Activated T-cell treated with anti-CD3 and anti-CD28 coated beads, Interleukin-2, amount 50 U/mL, for 24 hours (primary cell): Measurements from ENCODE around the gene LYZL1.
"Not testable (repeated sequence)": the region's sequence is repeated elsewhere in the genome, so short reads cannot be mapped to it uniquely, and the experiment has no call there.

ENCODE experiments used
- DNase-seq: peaks from one replicate; pipeline ENCODE4 v3.0.0-alpha.2; 2020
- H3K27ac Mint-ChIP-seq: 2 replicates; pipeline ENCODE4 v1.8.0; 2020; ENCODE audit warnings: mild to moderate bottlenecking, mixed read lengths
- H3K27me3 Mint-ChIP-seq: 2 replicates; pipeline ENCODE4 v1.8.0; 2020; ENCODE audit warnings: mixed read lengths
- H3K36me3 Mint-ChIP-seq: 2 replicates; pipeline ENCODE4 v1.8.0; 2020; ENCODE audit warnings: low read depth, mixed read lengths
- H3K4me1 Mint-ChIP-seq: 2 replicates; pipeline ENCODE4 v1.8.0; 2020; ENCODE audit warnings: low read depth, mixed read lengths
- H3K4me3 Mint-ChIP-seq: 2 replicates; pipeline ENCODE4 v1.8.0; 2020; ENCODE audit warnings: mild to moderate bottlenecking, moderate library complexity, mixed read lengths
- H3K9me3 Mint-ChIP-seq: 2 replicates; pipeline ENCODE4 v1.8.0; 2020; ENCODE audit warnings: mixed read lengths

LYZL1 gene

GRCh38 chr10:29276251-29276850, 12.5 kb upstream of the LYZL1 start:
- Mint-ChIP-seq H3K27me3 (no peaks in the 10 kb centered on the region), H3K4me1 (no peaks in the 10 kb centered on the region), H3K27ac (no peak overlapping the region), H3K9me3 (no peaks in the 10 kb centered on the region), H3K36me3 (no peaks in the 10 kb centered on the region), H3K4me3 (no peak overlapping the region)
- DNase-seq, result no peak

GRCh38 chr10:29277296-29277695, 11.6 kb upstream of the LYZL1 start:
- Mint-ChIP-seq H3K27ac (no peak overlapping the region), H3K4me3 (no peak overlapping the region), H3K4me1 (no peaks in the 10 kb centered on the region), H3K9me3 (no peaks in the 10 kb centered on the region), H3K27me3 (no peaks in the 10 kb centered on the region), H3K36me3 (no peaks in the 10 kb centered on the region)
- no peak for DNase-seq

GRCh38 chr10:29279779-29280487, 8.9 kb upstream of the LYZL1 start:
- no peak overlapping the region for H3K4me3 Mint-ChIP-seq
- H3K27me3 Mint-ChIP-seq, result no peaks in the 10 kb centered on the region
- no peaks in the 10 kb centered on the region for H3K36me3 Mint-ChIP-seq
- H3K27ac Mint-ChIP-seq, result no peak overlapping the region
- no peaks in the 10 kb centered on the region for H3K4me1 Mint-ChIP-seq
- DNase-seq, result no peak
- no peaks in the 10 kb centered on the region for H3K9me3 Mint-ChIP-seq

- DNase-seq, result no peak
- Mint-ChIP-seq H3K27me3 (no peaks in the 10 kb centered on the region), H3K4me1 (no peaks in the 10 kb centered on the region), H3K4me3 (no peak overlapping the region), H3K36me3 (no peaks in the 10 kb centered on the region), H3K9me3 (no peaks in the 10 kb centered on the region), H3K27ac (no peak overlapping the region)
These were observed 8.4 kb upstream of the LYZL1 start for GRCh38 chr10:29280488-29280840.

GRCh38 chr10:29285624-29286051, 3.2 kb upstream of the LYZL1 start:
- no peaks in the 10 kb centered on the region for H3K36me3 Mint-ChIP-seq
- no peak for DNase-seq
- no peak overlapping the region for H3K27ac Mint-ChIP-seq
- peaks cover 23% of the 10 kb centered on the region for H3K27me3 Mint-ChIP-seq
- no peaks in the 10 kb centered on the region for H3K9me3 Mint-ChIP-seq
- no peak overlapping the region for H3K4me3 Mint-ChIP-seq
- H3K4me1 Mint-ChIP-seq, result no peaks in the 10 kb centered on the region

- no peak for DNase-seq
- no peaks in the 10 kb centered on the region for H3K36me3 Mint-ChIP-seq
- H3K4me1 Mint-ChIP-seq, result no peaks in the 10 kb centered on the region
- no peak overlapping the region for H3K4me3 Mint-ChIP-seq
- peaks cover 35% of the 10 kb centered on the region for H3K27me3 Mint-ChIP-seq
- no peak overlapping the region for H3K27ac Mint-ChIP-seq
- H3K9me3 Mint-ChIP-seq, result no peaks in the 10 kb centered on the region
These were observed 1.2 kb upstream of the LYZL1 start for GRCh38 chr10:29287635-29288034.

- H3K27ac Mint-ChIP-seq, H3K4me3 Mint-ChIP-seq, DNase-seq, H3K4me1 Mint-ChIP-seq, H3K36me3 Mint-ChIP-seq, H3K9me3 Mint-ChIP-seq: not testable (repeated sequence)
- peaks cover 53% of the 10 kb centered on the region for H3K27me3 Mint-ChIP-seq
These were observed 2.7 kb downstream of the LYZL1 start for GRCh38 chr10:29291561-29291960.

- H3K27ac Mint-ChIP-seq, result not testable (repeated sequence)
These were observed 3.5 kb downstream of the LYZL1 start for GRCh38 chr10:29292406-29292805.

GRCh38 chr10:29295813-29296212, 6.9 kb downstream of the LYZL1 start:
- H3K27me3 Mint-ChIP-seq, result peaks cover 32% of the 10 kb centered on the region
- peaks cover 7% of the 10 kb centered on the region for H3K9me3 Mint-ChIP-seq
- no peak overlapping the region for H3K4me3 Mint-ChIP-seq
- no peaks in the 10 kb centered on the region for H3K4me1 Mint-ChIP-seq
- no peak overlapping the region for H3K27ac Mint-ChIP-seq
- no peak for DNase-seq
- no peaks in the 10 kb centered on the region for H3K36me3 Mint-ChIP-seq

More at GRCh38 chr10:29292406-29292805, 3.5 kb downstream of the LYZL1 start:
- peaks cover 46% of the 10 kb centered on the region for H3K27me3 Mint-ChIP-seq
- H3K4me1 Mint-ChIP-seq, H3K9me3 Mint-ChIP-seq, DNase-seq, H3K4me3 Mint-ChIP-seq, H3K36me3 Mint-ChIP-seq: not testable (repeated sequence)

- Mint-ChIP-seq H3K4me3 (no peak overlapping the region), H3K27me3 (peaks cover 32% of the 10 kb centered on the region), H3K9me3 (peaks cover 20% of the 10 kb centered on the region), H3K27ac (no peak overlapping the region), H3K4me1 (no peaks in the 10 kb centered on the region), H3K36me3 (no peaks in the 10 kb centered on the region)
- DNase-seq, result no peak
These were observed 8.8 kb downstream of the LYZL1 start for GRCh38 chr10:29297678-29298077.

GRCh38 chr10:29301359-29301910, 12.6 kb downstream of the LYZL1 start:
- Mint-ChIP-seq H3K4me1 (peaks cover 2% of the 10 kb centered on the region), H3K27me3 (peaks cover 31% of the 10 kb centered on the region), H3K27ac (no peak overlapping the region), H3K4me3 (no peak overlapping the region), H3K36me3 (no peaks in the 10 kb centered on the region), H3K9me3 (peaks cover 20% of the 10 kb centered on the region)
- DNase-seq, result no peak

- H3K27ac Mint-ChIP-seq, result no peak overlapping the region
- peaks cover 2% of the 10 kb centered on the region for H3K4me1 Mint-ChIP-seq
- H3K9me3 Mint-ChIP-seq, result peaks cover 19% of the 10 kb centered on the region
These were observed 13.6 kb downstream of the LYZL1 start for GRCh38 chr10:29302499-29302898.

GRCh38 chr10:29304264-29304994, 15.6 kb downstream of the LYZL1 start:
- H3K27me3 Mint-ChIP-seq, result peaks cover 35% of the 10 kb centered on the region
- no peaks in the 10 kb centered on the region for H3K36me3 Mint-ChIP-seq
- peaks cover 2% of the 10 kb centered on the region for H3K4me1 Mint-ChIP-seq
- peak; percentile 32 for DNase-seq
- peaks cover 13% of the 10 kb centered on the region for H3K9me3 Mint-ChIP-seq
- no peak overlapping the region for H3K27ac Mint-ChIP-seq
- no peak overlapping the region for H3K4me3 Mint-ChIP-seq

More at GRCh38 chr10:29302499-29302898, 13.6 kb downstream of the LYZL1 start:
- H3K4me3 Mint-ChIP-seq, result no peak overlapping the region
- H3K27me3 Mint-ChIP-seq, result peaks cover 31% of the 10 kb centered on the region
- DNase-seq, result no peak
- H3K36me3 Mint-ChIP-seq, result no peaks in the 10 kb centered on the region

- no peak for DNase-seq
- Mint-ChIP-seq H3K27me3 (peaks cover 35% of the 10 kb centered on the region), H3K4me3 (no peak overlapping the region), H3K4me1 (peaks cover 2% of the 10 kb centered on the region), H3K27ac (no peak overlapping the region), H3K36me3 (no peaks in the 10 kb centered on the region), H3K9me3 (peaks cover 13% of the 10 kb centered on the region)
These were observed 16.1 kb downstream of the LYZL1 start for GRCh38 chr10:29304995-29305335.

GRCh38 chr10:29306688-29307087, 17.8 kb downstream of the LYZL1 start:
- peaks cover 4% of the 10 kb centered on the region for H3K9me3 Mint-ChIP-seq
- H3K4me3 Mint-ChIP-seq, result no peak overlapping the region
- no peak overlapping the region for H3K27ac Mint-ChIP-seq
- H3K4me1 Mint-ChIP-seq, result peaks cover 2% of the 10 kb centered on the region
- H3K36me3 Mint-ChIP-seq, result no peaks in the 10 kb centered on the region
- no peak for DNase-seq
- peaks cover 32% of the 10 kb centered on the region for H3K27me3 Mint-ChIP-seq
